Measurements from ENCODE around the gene RAB19.

RAB19 gene

DNA sequence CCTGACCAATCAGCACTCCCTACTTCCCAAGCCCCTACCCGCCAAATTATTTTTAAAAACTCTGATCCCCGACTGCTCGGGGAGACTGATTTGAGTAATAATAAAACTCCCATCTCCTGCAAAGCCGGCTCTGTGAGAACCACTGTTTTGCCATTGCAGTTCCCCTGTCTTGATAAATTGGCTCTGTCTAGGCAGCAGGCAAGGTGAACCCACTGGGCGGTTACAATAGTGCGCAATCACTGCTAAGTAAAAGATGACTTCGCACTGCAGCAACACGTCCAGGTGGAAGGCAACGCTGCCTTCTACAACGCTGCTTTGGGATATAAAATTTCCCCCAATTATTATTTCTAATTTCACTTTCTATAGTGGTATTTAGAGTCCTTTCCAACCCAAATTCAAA lies 14.4 kb upstream of the RAB19 start:
- CTCF ChIA-PET = no interaction called here
- TF ChIP-seq LEF1 (IDR thresholded peaks at IDR 0.05; ENCODE audit: borderline replicate concordance) (no peak), FOXK2 (IDR thresholded peaks at IDR 0.05) (no peak), L3MBTL2 (conservative IDR thresholded peaks at IDR 0.05) (no peak), FOXM1 (IDR thresholded peaks at IDR 0.05; ENCODE audit: borderline replicate concordance) (no peak), SUZ12 (IDR thresholded peaks at IDR 0.05) (no peak), ELF4 (IDR thresholded peaks at IDR 0.05) (no peak)
- POLR2A ChIA-PET = interaction anchor here (1.2 to 1.7 kb wide), 2 partner anchors 8 to 9 kb away, joined by 3 read pairs; no protein-coding TSS in a partner anchor
- DNase-seq (ENCODE audit: extremely low spot score) = no peak

DNA sequence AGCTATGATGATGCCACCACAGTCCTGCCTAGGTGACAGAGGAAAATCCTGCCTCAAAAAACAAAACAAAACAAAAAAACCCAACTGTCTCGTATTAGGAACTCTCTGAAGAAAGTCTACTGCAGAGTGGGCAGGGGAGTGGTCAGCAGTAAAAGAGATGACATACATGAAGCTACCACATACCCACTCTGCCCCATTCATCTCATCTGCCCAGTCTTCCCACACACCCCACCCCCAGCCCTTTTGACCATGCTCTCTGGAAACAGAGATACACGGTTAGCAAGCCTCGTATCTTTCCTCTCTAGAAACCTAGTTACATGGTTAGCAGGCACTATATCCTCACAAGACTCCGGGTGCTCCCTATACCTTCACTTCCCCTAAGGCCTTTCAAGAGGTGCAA lies 13.8 kb upstream of the RAB19 start:
- no peak for TF ChIP-seq CTBP1 (IDR thresholded peaks at IDR 0.05; ENCODE audit: borderline replicate concordance)
- no peak for TF ChIP-seq TARDBP (IDR thresholded peaks at IDR 0.05)
- TF ChIP-seq FOXK2 (IDR thresholded peaks at IDR 0.05) = no peak
- no peak for TF ChIP-seq L3MBTL2 (conservative IDR thresholded peaks at IDR 0.05)
- no peak for TF ChIP-seq BHLHE40 (IDR thresholded peaks at IDR 0.05; ENCODE audit: borderline replicate concordance)
- no peak for TF ChIP-seq SP1 (IDR thresholded peaks at IDR 0.05)
- no peak for TF ChIP-seq ELF4 (IDR thresholded peaks at IDR 0.05)
- no peak for TF ChIP-seq FOXA1 (IDR thresholded peaks at IDR 0.05)
- TF ChIP-seq ARNT (IDR thresholded peaks at IDR 0.05) = no peak
- CTCF ChIA-PET = interaction anchor here (0.5 kb wide), 1 partner anchor 8 kb away, joined by 3 read pairs; no protein-coding TSS in a partner anchor
- POLR2A ChIA-PET = interaction anchor here (1.7 kb wide), 1 partner anchor 10 kb away, joined by 3 read pairs; no protein-coding TSS in a partner anchor
- no peak for DNase-seq (ENCODE audit: extremely low spot score)

DNA sequence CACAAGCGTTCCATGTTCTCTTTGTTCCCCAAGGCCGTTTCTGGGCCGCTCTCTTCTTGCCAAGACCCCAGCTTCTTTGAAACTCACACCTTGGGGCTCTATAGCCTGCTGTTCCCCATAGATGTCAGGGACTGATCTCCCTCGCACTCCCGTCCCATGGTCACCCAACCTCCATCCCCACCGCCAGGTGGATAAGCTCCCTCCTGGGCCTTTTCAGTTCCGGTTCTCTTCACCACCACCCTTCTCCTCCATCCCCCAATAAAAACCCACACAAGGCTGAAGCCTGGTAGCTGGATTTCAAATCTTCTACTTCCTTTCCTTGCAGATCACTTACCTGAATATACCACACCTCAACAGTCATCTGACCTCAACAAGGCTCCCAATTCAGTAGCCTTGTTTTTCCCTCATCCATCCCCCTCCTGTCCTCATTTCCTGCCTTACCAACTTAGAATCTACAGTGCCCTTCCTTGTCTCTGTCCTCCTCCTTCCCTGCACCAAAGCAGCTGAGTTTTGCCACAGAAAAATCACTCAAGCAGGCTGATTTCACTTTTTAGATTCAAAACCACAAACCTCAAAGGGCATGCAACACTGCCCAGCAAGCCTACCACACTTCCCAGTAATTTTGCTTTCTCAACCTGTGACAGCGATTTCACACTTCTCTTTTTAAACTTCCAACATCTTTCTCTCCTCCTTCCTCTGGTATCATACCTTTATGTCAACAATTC lies 13.2 kb upstream of the RAB19 start:
- DNase-seq (ENCODE audit: extremely low spot score) = no peak
- CTCF ChIA-PET = interaction anchor here (0.5 kb wide), 1 partner anchor 8 kb away, joined by 3 read pairs; no protein-coding TSS in a partner anchor
- no peak for TF ChIP-seq SP1 (IDR thresholded peaks at IDR 0.05)
- TF ChIP-seq BHLHE40 (IDR thresholded peaks at IDR 0.05; ENCODE audit: borderline replicate concordance) = no peak
- no peak for TF ChIP-seq SUZ12 (IDR thresholded peaks at IDR 0.05)
- TF ChIP-seq ELF4 (IDR thresholded peaks at IDR 0.05) = no peak
- no peak for TF ChIP-seq FOXM1 (IDR thresholded peaks at IDR 0.05; ENCODE audit: borderline replicate concordance)
- TF ChIP-seq L3MBTL2 (conservative IDR thresholded peaks at IDR 0.05) = no peak
- TF ChIP-seq ZNF384 (IDR thresholded peaks at IDR 0.05) = no peak
- no peak for TF ChIP-seq FOXA1 (IDR thresholded peaks at IDR 0.05)
- no peak for TF ChIP-seq ARNT (IDR thresholded peaks at IDR 0.05)
- POLR2A ChIA-PET = no interaction called here

DNA sequence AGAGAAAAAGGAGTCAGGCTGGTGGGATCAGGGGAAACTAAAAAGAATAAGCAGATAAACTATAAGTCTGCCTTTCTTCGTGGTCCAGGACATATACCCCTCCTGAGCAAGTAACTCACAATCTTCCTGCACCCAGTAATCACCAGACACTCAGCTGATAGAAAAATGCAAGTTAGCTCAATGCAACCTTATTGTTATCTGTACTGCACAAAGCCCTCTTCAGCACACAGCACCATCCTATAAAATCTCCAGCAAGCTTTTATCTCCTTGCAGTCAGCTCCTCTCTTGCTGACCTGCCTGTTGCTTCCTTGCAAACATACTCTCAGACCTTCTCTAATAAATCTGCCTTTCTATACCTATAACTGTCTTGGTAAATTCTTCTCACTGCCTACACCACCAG lies 12.2 kb upstream of the RAB19 start:
- no peak for DNase-seq (ENCODE audit: extremely low spot score)
- ChIA-PET POLR2A (no interaction called here), CTCF (no interaction called here)
- no peak for TF ChIP-seq CTBP1 (IDR thresholded peaks at IDR 0.05; ENCODE audit: borderline replicate concordance)
- TF ChIP-seq TARDBP (IDR thresholded peaks at IDR 0.05) = no peak
- no peak for TF ChIP-seq HDGF (IDR thresholded peaks at IDR 0.05; ENCODE audit: borderline replicate concordance)
- TF ChIP-seq BHLHE40 (IDR thresholded peaks at IDR 0.05; ENCODE audit: borderline replicate concordance) = no peak
- TF ChIP-seq ARNT (IDR thresholded peaks at IDR 0.05) = no peak
- no peak for TF ChIP-seq LEF1 (IDR thresholded peaks at IDR 0.05; ENCODE audit: borderline replicate concordance)
- TF ChIP-seq FOXK2 (IDR thresholded peaks at IDR 0.05) = no peak
- no peak for TF ChIP-seq SUZ12 (IDR thresholded peaks at IDR 0.05)
- TF ChIP-seq L3MBTL2 (conservative IDR thresholded peaks at IDR 0.05) = no peak
- TF ChIP-seq ELF4 (IDR thresholded peaks at IDR 0.05) = no peak
- TF ChIP-seq, protein P1, sequence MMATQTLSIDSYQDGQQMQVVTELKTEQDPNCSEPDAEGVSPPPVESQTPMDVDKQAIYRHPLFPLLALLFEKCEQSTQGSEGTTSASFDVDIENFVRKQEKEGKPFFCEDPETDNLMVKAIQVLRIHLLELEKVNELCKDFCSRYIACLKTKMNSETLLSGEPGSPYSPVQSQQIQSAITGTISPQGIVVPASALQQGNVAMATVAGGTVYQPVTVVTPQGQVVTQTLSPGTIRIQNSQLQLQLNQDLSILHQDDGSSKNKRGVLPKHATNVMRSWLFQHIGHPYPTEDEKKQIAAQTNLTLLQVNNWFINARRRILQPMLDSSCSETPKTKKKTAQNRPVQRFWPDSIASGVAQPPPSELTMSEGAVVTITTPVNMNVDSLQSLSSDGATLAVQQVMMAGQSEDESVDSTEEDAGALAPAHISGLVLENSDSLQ (IDR thresholded peaks at IDR 0.05) = no peak
- TF ChIP-seq SP1 (IDR thresholded peaks at IDR 0.05) = no peak
- no peak for TF ChIP-seq FOXA1 (IDR thresholded peaks at IDR 0.05)
- TF ChIP-seq ZNF384 (IDR thresholded peaks at IDR 0.05) = no peak
- TF ChIP-seq NFRKB (IDR thresholded peaks at IDR 0.05) = no peak
- no peak for TF ChIP-seq FOXM1 (IDR thresholded peaks at IDR 0.05; ENCODE audit: borderline replicate concordance)

DNA sequence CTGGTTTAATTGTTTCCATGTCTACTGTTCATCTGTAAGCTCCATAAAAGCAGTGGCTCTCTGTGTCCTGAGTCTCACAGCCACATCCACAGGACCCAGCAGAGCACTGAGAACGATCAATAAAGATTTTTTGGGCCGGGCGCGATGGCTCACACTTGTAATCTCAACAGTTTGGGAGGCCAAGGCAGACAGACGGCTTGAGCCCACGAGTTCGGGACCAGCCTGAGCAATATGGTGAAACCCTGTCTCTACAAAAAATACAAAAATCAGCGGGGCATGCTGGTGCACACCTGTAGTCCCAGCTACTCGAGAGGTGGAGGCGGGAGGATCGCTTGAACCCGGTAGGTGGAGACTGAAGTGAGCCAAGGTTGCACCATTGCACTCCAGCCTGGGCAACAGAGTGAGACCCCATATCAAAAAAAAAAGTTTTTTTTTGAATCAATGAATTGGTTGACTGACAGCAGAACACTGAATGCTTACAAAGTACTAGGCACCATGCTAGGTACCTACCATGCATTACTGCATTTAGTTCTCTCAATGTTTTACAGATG lies 10.0 kb upstream of the RAB19 start:
- DNase-seq (ENCODE audit: extremely low spot score) = no peak
- POLR2A ChIA-PET = no interaction called here
- TF ChIP-seq SP1 (IDR thresholded peaks at IDR 0.05) = no peak
- no peak for TF ChIP-seq LEF1 (IDR thresholded peaks at IDR 0.05; ENCODE audit: borderline replicate concordance)
- no peak for TF ChIP-seq CTBP1 (IDR thresholded peaks at IDR 0.05; ENCODE audit: borderline replicate concordance)
- TF ChIP-seq, protein P1 (IDR thresholded peaks at IDR 0.05) = no peak
- TF ChIP-seq ZNF384 (IDR thresholded peaks at IDR 0.05) = no peak
- TF ChIP-seq ELF4 (IDR thresholded peaks at IDR 0.05) = no peak
- TF ChIP-seq L3MBTL2 (conservative IDR thresholded peaks at IDR 0.05) = no peak
- no peak for TF ChIP-seq TARDBP (IDR thresholded peaks at IDR 0.05)
- TF ChIP-seq BHLHE40 (IDR thresholded peaks at IDR 0.05; ENCODE audit: borderline replicate concordance) = no peak
- TF ChIP-seq FOXK2 (IDR thresholded peaks at IDR 0.05) = no peak
- no peak for TF ChIP-seq SUZ12 (IDR thresholded peaks at IDR 0.05)
- no peak for TF ChIP-seq FOXA1 (IDR thresholded peaks at IDR 0.05)
- TF ChIP-seq HDGF (IDR thresholded peaks at IDR 0.05; ENCODE audit: borderline replicate concordance) = no peak
- no peak for TF ChIP-seq NFRKB (IDR thresholded peaks at IDR 0.05)
- no peak for TF ChIP-seq FOXM1 (IDR thresholded peaks at IDR 0.05; ENCODE audit: borderline replicate concordance)
- TF ChIP-seq ARNT (IDR thresholded peaks at IDR 0.05) = no peak
- CTCF ChIA-PET = no interaction called here

Data from HEK293T (cell line).